GM21367 (cell line): ENCODE measurements around the gene ICAM1.
"Not testable (repeated sequence)": the region's sequence is repeated elsewhere in the genome, so short reads cannot be mapped to it uniquely, and the experiment has no call there.

ENCODE experiments used
- ATAC-seq: cut with Tn5 transposase; IDR thresholded peaks from one replicate; pipeline ENCODE4 v1.9.1; 2021; ENCODE audit not compliant: unreplicated experiment

The ICAM1 gene

GRCh38 chr19:10271543-10272086 lies 695 bp downstream of the ICAM1 start:
- ATAC-seq: no peak

- no peak for ATAC-seq
Observed at GRCh38 chr19:10274589-10274988, 3.7 kb downstream of the ICAM1 start.

GRCh38 chr19:10277795-10278589 lies 7.1 kb downstream of the ICAM1 start:
- no peak for ATAC-seq

GRCh38 chr19:10278935-10279334 lies 8.0 kb downstream of the ICAM1 start:
- no peak for ATAC-seq

GRCh38 chr19:10279737-10280442 lies 9.0 kb downstream of the ICAM1 start:
- no peak for ATAC-seq

GRCh38 chr19:10282043-10282442 lies 11.1 kb downstream of the ICAM1 start:
- not testable (repeated sequence) for ATAC-seq

GRCh38 chr19:10283301-10284064 lies 12.6 kb downstream of the ICAM1 start:
- ATAC-seq: no peak

GRCh38 chr19:10284065-10284959 lies 13.4 kb downstream of the ICAM1 start:
- no peak for ATAC-seq

GRCh38 chr19:10284960-10285278 lies 14.0 kb downstream of the ICAM1 start:
- no peak for ATAC-seq

- ATAC-seq: no peak
Observed at GRCh38 chr19:10285393-10285792, 14.5 kb downstream of the ICAM1 start.

- ATAC-seq: no peak
Observed at GRCh38 chr19:10286803-10287737, 16.1 kb downstream of the ICAM1 start, which contains the start of gene ICAM4. TSS of gene ICAM4 (plus strand) at chr19:10286955. CDS start at chr19:10287013, 58 bp downstream.

GRCh38 chr19:10288662-10289166 lies 17.8 kb downstream of the ICAM1 start:
- ATAC-seq: no peak

- no peak for ATAC-seq
Observed at GRCh38 chr19:10289167-10289835, 18.4 kb downstream of the ICAM1 start.

- no peak for ATAC-seq
Observed at GRCh38 chr19:10289836-10290356, 19.0 kb downstream of the ICAM1 start, which contains the start of gene ICAM5. TSS of gene ICAM5 (plus strand) at chr19:10289952. CDS start at chr19:10290044, 92 bp downstream.

GRCh38 chr19:10290357-10290875 lies 19.5 kb downstream of the ICAM1 start:
- ATAC-seq: no peak

GRCh38 chr19:10290876-10291553 lies 20.1 kb downstream of the ICAM1 start:
- no peak for ATAC-seq

GRCh38 chr19:10291554-10292205 lies 20.8 kb downstream of the ICAM1 start:
- no peak for ATAC-seq
